K562 (cell line): Measurements from ENCODE around the gene BSPRY.

Experiments
- ATF3 ChIP-seq, 2 experiments: fragments of 450-650 bp in 1 of 2; sonication (generic) in 1 of 2; formaldehyde crosslinking in 1 of 2; IDR thresholded peaks in 1 of 2; conservative IDR thresholded peaks in 1 of 2; 2 replicates each; pipeline versions ENCODE4 v1.6.1 to v1.8.1; 2016 to 2023; ENCODE audit warnings: mild to moderate bottlenecking in 2 of 2, moderate library complexity in 2 of 2, inconsistent platforms in 1 of 2, missing genetic modification reagents in 1 of 2
- CTCF ChIP-seq, 3 experiments: IDR thresholded peaks in 2 of 3; conservative IDR thresholded peaks in 1 of 3; 2 replicates each; pipeline ENCODE4 v1.5.1; 2011 to 2012; ENCODE audit warnings: low read length in 3 of 3, mild to moderate bottlenecking in 3 of 3, control low read depth in 2 of 3, improper control_type of control experiment in 1 of 3, inconsistent platforms in 1 of 3, low read depth in 1 of 3, mixed read lengths in 1 of 3, moderate library complexity in 1 of 3; ENCODE audit not compliant: insufficient read depth in 2 of 3
- POLR2A ChIP-seq: fragments of 450-650 bp; conservative IDR thresholded peaks from 2 replicates; pipeline ENCODE4 v1.6.1; 2016
- RFX1 ChIP-seq: fragments of 450-650 bp; IDR thresholded peaks from 2 replicates; pipeline ENCODE4 v1.6.1; 2016; ENCODE audit warnings: mild to moderate bottlenecking, moderate library complexity
- RFX7 ChIP-seq: fragments of 250-450 bp; sonication (Bioruptor Pico); IDR thresholded peaks from 2 replicates; pipeline ENCODE4 v1.5.1; 2021; ENCODE audit warnings: mild to moderate bottlenecking
- ZBTB34 ChIP-seq: fragments of 250-450 bp; sonication (Bioruptor Pico); IDR thresholded peaks from 2 replicates; pipeline ENCODE4 v1.8.0; 2021; ENCODE audit warnings: mild to moderate bottlenecking, moderate library complexity
- ZNF134 ChIP-seq: fragments of 250-450 bp; sonication (Bioruptor Pico); conservative IDR thresholded peaks from 2 replicates; pipeline ENCODE4 v1.4.0; 2020
- ZNF263 ChIP-seq: sonication (generic); formaldehyde crosslinking; IDR thresholded peaks from 2 replicates; pipeline ENCODE4 v1.8.0; 2022; ENCODE audit warnings: mild to moderate bottlenecking, missing genetic modification reagents, borderline replicate concordance

GRCh38 chr9:113368982-113369854 is 19.9 kb downstream of the BSPRY start:
- no peak for TF ChIP-seq CTCF (IDR thresholded peaks at IDR 0.05 in 2 of 3, conservative IDR thresholded peaks at IDR 0.05 in 1 of 3; ENCODE audit: insufficient read depth in 2 of 3, low read depth in 1 of 3, low read length in 3 of 3)
- no peak for TF ChIP-seq ZBTB34 (CRISPR knock-in tag)
- no peak for TF ChIP-seq RFX7
- TF ChIP-seq ZNF263 (CRISPR knock-in tag), result no peak
- TF ChIP-seq ATF3 (IDR thresholded peaks at IDR 0.05), result peak; percentile 39; the same call in 1 of the 2 replicates
- no peak for TF ChIP-seq ATF3 (CRISPR knock-in tag; conservative IDR thresholded peaks at IDR 0.05)
- TF ChIP-seq RFX1, result peak; percentile 76
- no peak for TF ChIP-seq POLR2A
- TF ChIP-seq ZNF134 (CRISPR knock-in tag), result no peak
